ENCODE data around the gene SGSH.

The SGSH gene

GRCh38 chr17:80220054-80220735 is at the start of gene SGSH, which contains the start of gene SLC26A11:
Gene SGSH, minus strand, starts transcription at chr17:80220333. Its CDS starts 20 bp downstream, at chr17:80220313.
Gene SLC26A11, plus strand, starts transcription at chr17:80220427. Its CDS starts 1,134 bp downstream, at chr17:80221561.
- Histone ChIP-seq H3K4me3 (ENCODE audit: low read depth in 1 of 2, low read length in 1 of 2) (peak within 1 kb of the TSS; percentile 64 to 82), H3K36me3 (no peaks in the 10 kb centered on the region), H3K27ac (peak within 1 kb of the TSS; percentile 77), H3K9me3 (no peaks in the 10 kb centered on the region), H3K4me1 (ENCODE audit: control insufficient read depth in 1 of 2, insufficient read depth in 1 of 2, low read depth in 1 of 2, low read length in 1 of 2) (peaks cover 15% of the 10 kb centered on the region in 2 experiments), H3K27me3 (peaks cover 91% of the 10 kb centered on the region)
- no peak for TF ChIP-seq CTCF (IDR thresholded peaks at IDR 0.05)

- H3K4me3 ChIP-seq (ENCODE audit: low read depth in 1 of 2, low read length in 1 of 2) = no peak overlapping the region
- peaks cover 6 to 9% of the 10 kb centered on the region in 2 experiments for H3K4me1 ChIP-seq (ENCODE audit: control insufficient read depth in 1 of 2, insufficient read depth in 1 of 2, low read depth in 1 of 2, low read length in 1 of 2)
- TF ChIP-seq CTCF (IDR thresholded peaks at IDR 0.05) = no peak
- H3K27ac ChIP-seq = no peak overlapping the region
- peaks cover 71% of the 10 kb centered on the region for H3K36me3 ChIP-seq
- H3K27me3 ChIP-seq = no peaks in the 10 kb centered on the region
- no peaks in the 10 kb centered on the region for H3K9me3 ChIP-seq
Measured at GRCh38 chr17:80269405-80269807, 49.3 kb upstream of the SGSH start.

- no peak for TF ChIP-seq CTCF (IDR thresholded peaks at IDR 0.05)
- Histone ChIP-seq H3K4me3 (ENCODE audit: low read depth in 1 of 2, low read length in 1 of 2) (no peak overlapping the region), H3K27me3 (no peaks in the 10 kb centered on the region), H3K4me1 (ENCODE audit: control insufficient read depth in 1 of 2, insufficient read depth in 1 of 2, low read depth in 1 of 2, low read length in 1 of 2) (peaks cover 15 to 19% of the 10 kb centered on the region in 2 experiments), H3K27ac (no peak overlapping the region), H3K9me3 (no peaks in the 10 kb centered on the region), H3K36me3 (peaks cover 62% of the 10 kb centered on the region)
Measured at GRCh38 chr17:80268427-80268826, 48.3 kb upstream of the SGSH start.

DNA sequence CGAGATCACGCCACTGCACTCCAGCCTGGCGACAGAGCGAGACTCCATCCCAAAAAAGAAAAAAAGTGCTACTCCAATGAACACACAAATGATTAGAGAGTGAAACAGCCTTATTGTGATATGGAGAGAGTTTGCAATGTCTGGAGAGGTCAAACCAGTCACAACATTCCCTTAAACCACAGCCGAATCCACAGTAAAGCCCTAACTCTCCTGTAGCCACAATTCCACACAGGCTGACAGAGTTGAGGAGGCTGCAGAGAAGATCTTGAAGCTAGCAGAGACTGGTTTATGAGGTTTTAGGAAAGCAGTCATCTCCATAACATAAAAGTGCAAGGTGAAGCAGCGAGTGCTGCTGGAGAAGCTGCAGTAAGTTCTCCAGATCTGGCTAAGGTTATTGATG is 47.3 kb upstream of the SGSH start:
- Histone ChIP-seq H3K4me3 (ENCODE audit: low read depth in 1 of 2, low read length in 1 of 2) (no peak overlapping the region), H3K9me3 (no peaks in the 10 kb centered on the region), H3K27me3 (no peaks in the 10 kb centered on the region), H3K36me3 (peaks cover 52% of the 10 kb centered on the region), H3K27ac (no peak overlapping the region), H3K4me1 (ENCODE audit: control insufficient read depth in 1 of 2, insufficient read depth in 1 of 2, low read depth in 1 of 2, low read length in 1 of 2) (peaks cover 26 to 30% of the 10 kb centered on the region in 2 experiments)
- no peak for TF ChIP-seq CTCF (IDR thresholded peaks at IDR 0.05)

DNA sequence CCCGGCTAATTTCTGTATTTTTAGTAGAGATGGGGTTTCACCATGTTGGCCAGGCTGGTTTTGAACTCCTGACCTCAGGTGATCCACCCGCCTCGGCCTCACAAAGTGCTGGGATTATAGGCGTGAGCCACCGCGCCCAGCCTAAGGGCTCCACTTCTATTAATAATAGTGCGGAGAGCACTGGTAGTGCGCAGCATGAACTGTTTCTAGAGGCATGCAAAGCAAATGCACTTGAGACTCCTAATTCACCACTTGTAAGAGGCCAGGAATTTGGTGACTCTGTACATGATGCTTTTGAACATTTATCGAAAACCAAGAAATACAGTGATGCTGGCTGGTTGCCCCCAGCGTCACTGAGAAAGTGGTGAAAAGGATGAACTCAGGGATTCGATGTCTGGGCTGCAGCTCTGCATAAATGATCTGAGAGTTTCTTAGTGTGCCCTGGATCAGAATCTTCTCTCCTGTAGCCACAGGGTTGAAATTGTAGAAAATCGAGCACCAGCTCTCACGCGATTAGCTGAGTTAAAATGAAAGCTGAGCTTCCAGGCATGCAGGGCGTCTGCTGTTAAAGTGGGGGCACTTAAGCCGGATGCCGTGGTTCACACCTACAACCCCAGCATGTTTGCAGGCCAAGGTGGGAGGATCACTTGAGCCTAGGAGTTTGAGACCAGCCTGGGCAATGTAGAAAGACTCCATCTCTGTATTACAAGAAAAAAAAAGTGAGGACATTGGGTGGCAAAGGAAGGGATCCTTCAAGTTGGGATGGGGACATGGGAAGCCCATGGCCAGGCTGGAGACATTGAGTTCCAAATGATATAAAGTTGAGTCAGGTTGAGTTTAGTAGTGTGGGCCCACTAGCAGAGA is 45.3 kb upstream of the SGSH start:
- Histone ChIP-seq H3K4me3 (ENCODE audit: low read depth in 1 of 2, low read length in 1 of 2) (peak overlapping the region in 1 of 2 experiments; percentile 94), H3K27ac (no peak overlapping the region), H3K9me3 (no peaks in the 10 kb centered on the region), H3K36me3 (peaks cover 47% of the 10 kb centered on the region), H3K27me3 (no peaks in the 10 kb centered on the region), H3K4me1 (ENCODE audit: control insufficient read depth in 1 of 2, insufficient read depth in 1 of 2, low read depth in 1 of 2, low read length in 1 of 2) (peaks cover 37 to 42% of the 10 kb centered on the region in 2 experiments)
- no peak for TF ChIP-seq CTCF (IDR thresholded peaks at IDR 0.05)
